ENCODE data around the gene OR5K2.

Gene OR5K2

DNA sequence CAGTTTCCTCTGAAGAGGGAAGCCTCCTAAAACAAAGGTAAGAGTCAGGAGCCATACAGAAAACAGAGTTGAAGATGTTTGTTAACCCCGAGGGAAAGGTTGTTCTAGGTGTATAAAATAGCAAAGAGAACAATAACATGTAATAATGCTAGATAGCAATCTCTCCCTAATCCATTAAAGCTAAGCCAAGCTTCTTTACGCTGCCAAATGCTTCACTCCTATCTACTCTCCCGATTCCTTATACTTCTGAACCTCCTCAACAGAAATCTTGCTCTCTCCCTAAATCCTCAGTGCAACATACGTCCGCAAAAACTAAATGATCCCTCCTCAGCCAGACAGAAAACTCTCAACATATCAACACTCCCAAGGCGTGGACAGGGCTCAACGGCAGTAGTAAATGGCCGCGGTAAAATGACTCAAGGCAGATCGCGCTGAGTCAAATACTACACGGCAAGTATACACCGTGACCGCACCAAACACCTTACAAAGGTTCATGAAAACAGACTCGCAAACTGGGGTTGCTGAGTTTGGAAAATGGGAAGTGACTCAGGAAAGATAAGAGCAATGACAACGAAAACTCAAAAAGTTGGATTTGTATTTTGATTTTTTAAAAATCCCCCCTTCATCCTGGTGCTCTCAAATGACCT, 24.5 kb downstream of the OR5K2 start:
- TF ChIP-seq POLR2AphosphoS5 (IDR thresholded peaks at IDR 0.05; ENCODE audit: low read depth, low read length), result no peak
- TF ChIP-seq REST (IDR thresholded peaks at IDR 0.05; ENCODE audit: insufficient read depth in 1 of 2, low read depth in 2 of 2, low read length in 2 of 2), result 0 out of 4 replicates have a peak, but pooled peaks of 1 of the 2 experiments have one; percentile 28

DNA sequence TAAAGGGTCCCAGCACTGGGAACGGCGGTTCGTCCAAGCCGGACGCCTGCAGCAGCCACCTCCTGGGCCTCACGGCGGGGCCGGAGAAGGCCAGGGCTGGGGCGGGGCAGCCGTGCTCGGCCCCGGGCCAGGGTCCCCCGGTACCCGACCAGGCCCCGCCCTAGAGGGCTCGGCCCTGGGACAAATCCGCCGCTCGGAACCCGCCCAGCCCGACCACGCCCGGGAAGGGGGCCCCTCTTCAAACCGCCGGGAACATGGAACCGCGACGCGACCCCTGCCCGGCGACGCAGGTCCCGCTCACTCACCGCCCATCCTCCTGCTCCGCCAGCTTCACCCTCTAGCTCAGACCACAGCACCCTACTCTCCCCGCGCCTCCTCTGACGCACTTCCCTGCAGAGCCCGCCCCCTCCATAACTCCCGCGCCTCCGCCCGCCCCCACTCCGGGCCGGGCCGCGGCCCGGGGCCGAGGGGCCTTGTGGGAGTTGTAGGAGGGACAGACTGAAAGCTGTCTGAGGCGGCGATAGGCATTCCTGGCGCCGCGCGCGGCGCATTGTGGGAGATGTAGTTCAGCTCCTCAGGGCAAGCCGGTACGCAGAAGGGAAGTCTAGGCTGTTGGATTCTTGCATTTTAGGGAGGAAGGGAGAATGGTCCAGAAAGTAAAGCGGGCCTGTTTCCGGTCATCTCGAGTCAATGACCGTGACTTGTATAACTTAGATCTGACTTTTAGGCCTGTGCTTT, 25.2 kb downstream of the OR5K2 start, which contains the start of gene CLDND1:
CLDND1 (minus strand) TSS at position 359 of the 738 bp plus-strand sequence. CDS start 1,478 bp downstream, outside the sequence.
- TF ChIP-seq POLR2AphosphoS5 (IDR thresholded peaks at IDR 0.05; ENCODE audit: low read depth, low read length), result peak; percentile 74
- no peak for TF ChIP-seq SIN3A (IDR thresholded peaks at IDR 0.05; ENCODE audit: borderline replicate concordance, insufficient read depth, low read length)
- TF ChIP-seq TAF1 (IDR thresholded peaks at IDR 0.05; ENCODE audit: borderline replicate concordance, insufficient read depth, low read length), result peak; percentile 43; the same call in 1 of the 2 replicates
- TF ChIP-seq REST (IDR thresholded peaks at IDR 0.05; ENCODE audit: insufficient read depth in 1 of 2, low read depth in 2 of 2, low read length in 2 of 2), result no peak
- no peak for TF ChIP-seq FOXP2 (optimal IDR thresholded peaks at IDR 0.05; ENCODE audit: borderline replicate concordance, extremely low read depth, extremely low read length, insufficient read depth)

- TF ChIP-seq POLR2AphosphoS5 (IDR thresholded peaks at IDR 0.05; ENCODE audit: low read depth, low read length) (no peak), SIN3A (IDR thresholded peaks at IDR 0.05; ENCODE audit: borderline replicate concordance, insufficient read depth, low read length) (no peak), TAF1 (IDR thresholded peaks at IDR 0.05; ENCODE audit: borderline replicate concordance, insufficient read depth, low read length) (no peak), FOXP2 (optimal IDR thresholded peaks at IDR 0.05; ENCODE audit: borderline replicate concordance, extremely low read depth, extremely low read length, insufficient read depth) (no peak), REST (IDR thresholded peaks at IDR 0.05; ENCODE audit: insufficient read depth in 1 of 2, low read depth in 2 of 2, low read length in 2 of 2) (no peak)
Measured at GRCh38 chr3:98525494-98525893, 28.0 kb downstream of the OR5K2 start.

DNA sequence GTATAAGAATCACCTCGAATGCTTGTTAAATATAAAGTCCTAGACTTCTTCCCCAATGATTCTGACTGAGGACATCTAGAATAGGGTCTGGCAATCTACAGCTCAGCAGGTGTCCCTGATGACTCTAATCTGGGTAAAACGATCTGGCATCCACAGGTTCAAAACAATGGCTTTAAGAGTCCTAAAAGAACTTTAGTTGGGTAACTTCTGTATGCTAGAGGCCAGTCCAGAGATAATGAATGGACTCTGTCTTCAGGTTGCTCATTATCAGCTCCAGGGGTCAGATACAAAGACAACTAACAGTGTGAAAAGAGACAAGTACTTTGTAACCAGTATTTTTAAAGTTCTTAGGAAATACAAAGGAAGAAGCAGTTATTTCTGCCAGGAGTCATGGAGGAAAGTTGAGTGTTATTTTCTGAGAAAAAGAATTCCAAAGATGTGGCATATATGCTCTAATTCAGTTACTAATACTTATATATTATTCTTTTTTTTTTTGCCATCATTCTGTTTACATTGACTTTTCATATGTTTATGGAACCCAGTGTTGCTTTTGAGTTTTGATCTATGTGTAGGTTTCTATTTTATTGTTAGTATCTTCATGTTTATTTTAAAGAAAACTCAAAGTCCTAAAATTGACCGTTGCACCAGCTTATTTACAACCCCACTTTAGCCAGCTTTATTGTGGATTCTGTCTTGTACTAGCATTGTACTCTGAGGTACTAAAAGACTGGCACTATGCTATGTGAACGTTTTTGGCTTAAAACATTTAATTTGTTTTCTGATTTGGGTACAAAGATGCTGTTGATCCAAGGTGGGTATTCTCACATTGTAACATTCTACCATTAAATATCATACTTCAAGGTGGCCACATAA, 31.2 kb downstream of the OR5K2 start:
- TF ChIP-seq SIN3A (IDR thresholded peaks at IDR 0.05; ENCODE audit: borderline replicate concordance, insufficient read depth, low read length), result no peak
- TF ChIP-seq FOXP2 (optimal IDR thresholded peaks at IDR 0.05; ENCODE audit: borderline replicate concordance, extremely low read depth, extremely low read length, insufficient read depth), result no peak
- TF ChIP-seq TAF1 (IDR thresholded peaks at IDR 0.05; ENCODE audit: borderline replicate concordance, insufficient read depth, low read length), result no peak
- TF ChIP-seq POLR2AphosphoS5 (IDR thresholded peaks at IDR 0.05; ENCODE audit: low read depth, low read length), result no peak
- TF ChIP-seq REST (IDR thresholded peaks at IDR 0.05; ENCODE audit: insufficient read depth in 1 of 2, low read depth in 2 of 2, low read length in 2 of 2), result no peak

All from PFSK-1 (cell line).